WTC11 (cell line): ENCODE measurements around the gene TMTC3. TPM values are rescaled to one million over a fixed set of nuclear protein-coding genes. Genes with fewer than 3 reads are reported as not detected.

Experiments
- ATAC-seq: fragments of 200-7000 bp; cut with Tn5 transposase; 2 replicates; pipeline ENCODE4 v1.10.0; 2021; ENCODE audit warnings: mild to moderate bottlenecking, moderate library complexity
- CTCF ChIA-PET: fragments of 300-600 bp; sonication (Branson Sonifier 250); formaldehyde crosslinking; loops from one replicate; lab custom pipeline; 2021; ENCODE audit warnings: antibody characterized with exemption; lab: Charles Lee
- POLR2A ChIA-PET: fragments of 350-600 bp; sonication (Branson Sonifier 250); formaldehyde crosslinking; loops from one replicate; lab custom pipeline; 2021; ENCODE audit warnings: antibody characterized with exemption; lab: Charles Lee
- DNase-seq: peaks from one replicate; pipeline ENCODE4 v3.0.0; 2021; ENCODE audit warnings: low spot score
- H3K27ac Mint-ChIP-seq: 2 replicates; pipeline ENCODE4 v1.8.0; 2021; ENCODE audit warnings: mixed read lengths
- H3K27me3 Mint-ChIP-seq: 2 replicates; pipeline ENCODE4 v1.8.0; 2021; ENCODE audit warnings: low read depth, mild to moderate bottlenecking, moderate library complexity, mixed read lengths
- H3K36me3 Mint-ChIP-seq: 2 replicates; pipeline ENCODE4 v1.8.0; 2021; ENCODE audit warnings: mixed read lengths
- H3K4me1 Mint-ChIP-seq: 2 replicates; pipeline ENCODE4 v1.8.0; 2022; ENCODE audit warnings: mixed read lengths
- H3K4me3 Mint-ChIP-seq: 2 replicates; pipeline ENCODE4 v1.8.0; 2021; ENCODE audit warnings: mild to moderate bottlenecking, moderate library complexity, mixed read lengths
- H3K9me3 Mint-ChIP-seq: 2 replicates; pipeline ENCODE4 v1.8.0; 2021; ENCODE audit warnings: mixed read lengths
- AFF4 ChIP-seq: sonication (generic); formaldehyde crosslinking; IDR thresholded peaks from 2 replicates; pipeline ENCODE4 v1.8.1; 2023; ENCODE audit warnings: mild to moderate bottlenecking, missing genetic modification reagents, borderline replicate concordance
- AR ChIP-seq: fragments of 250-450 bp; sonication (Bioruptor Pico); IDR thresholded peaks from 2 replicates; pipeline ENCODE4 v1.9.0; 2021; ENCODE audit warnings: mild to moderate bottlenecking
- E2F4 ChIP-seq: sonication (generic); formaldehyde crosslinking; IDR thresholded peaks from 2 replicates; pipeline ENCODE4 v1.8.1; 2022; ENCODE audit warnings: low read depth, mild to moderate bottlenecking, moderate library complexity, missing genetic modification reagents, borderline replicate concordance
- E2F5 ChIP-seq: sonication (generic); formaldehyde crosslinking; IDR thresholded peaks from 2 replicates; pipeline ENCODE4 v1.8.1; 2022; ENCODE audit warnings: mild to moderate bottlenecking, moderate library complexity, missing genetic modification reagents
- EMX1 ChIP-seq: fragments of 250-450 bp; sonication (Bioruptor Pico); IDR thresholded peaks from 2 replicates; pipeline ENCODE4 v1.8.0; 2021; ENCODE audit warnings: mild to moderate bottlenecking
- FOXJ3 ChIP-seq: sonication (generic); formaldehyde crosslinking; IDR thresholded peaks from 2 replicates; pipeline ENCODE4 v1.9.0; 2021; ENCODE audit warnings: missing genetic modification reagents, mild to moderate bottlenecking, borderline replicate concordance
- GRHL2 ChIP-seq: fragments of 250-450 bp; sonication (Bioruptor Pico); IDR thresholded peaks from 2 replicates; pipeline ENCODE4 v1.8.0; 2022; ENCODE audit warnings: mild to moderate bottlenecking, moderate library complexity; ENCODE audit not compliant: insufficient replicate concordance, severe bottlenecking
- KAT7 ChIP-seq: sonication (generic); formaldehyde crosslinking; IDR thresholded peaks from 2 replicates; pipeline ENCODE4 v1.8.1; 2023; ENCODE audit warnings: missing genetic modification reagents, mild to moderate bottlenecking, borderline replicate concordance
- MLX ChIP-seq: sonication (generic); formaldehyde crosslinking; IDR thresholded peaks from 2 replicates; pipeline ENCODE4 v1.8.1; 2023; ENCODE audit warnings: mild to moderate bottlenecking, missing genetic modification reagents, moderate library complexity
- MYBL2 ChIP-seq: sonication (generic); formaldehyde crosslinking; IDR thresholded peaks from 2 replicates; pipeline ENCODE4 v1.8.1; 2023; ENCODE audit warnings: mild to moderate bottlenecking, moderate library complexity, missing genetic modification reagents
- NR1H2 ChIP-seq: sonication (generic); formaldehyde crosslinking; IDR thresholded peaks from 2 replicates; pipeline ENCODE4 v1.9.0; 2021; ENCODE audit warnings: mild to moderate bottlenecking, moderate library complexity, missing genetic modification reagents
- PRRX2 ChIP-seq: fragments of 250-450 bp; sonication (Bioruptor Pico); IDR thresholded peaks from 2 replicates; pipeline ENCODE4 v1.8.0; 2021; ENCODE audit warnings: mild to moderate bottlenecking
- SMAD4 ChIP-seq: sonication (generic); formaldehyde crosslinking; IDR thresholded peaks from 2 replicates; pipeline ENCODE4 v1.8.0; 2022; ENCODE audit warnings: mild to moderate bottlenecking, missing genetic modification reagents
- TCF7 ChIP-seq: sonication (generic); formaldehyde crosslinking; IDR thresholded peaks from 2 replicates; pipeline ENCODE4 v1.8.0; 2022; ENCODE audit warnings: mild to moderate bottlenecking, low read depth, missing genetic modification reagents, moderate library complexity
- USF2 ChIP-seq: sonication (generic); formaldehyde crosslinking; IDR thresholded peaks from 2 replicates; pipeline ENCODE4 v1.8.1; 2023; ENCODE audit warnings: mild to moderate bottlenecking, missing genetic modification reagents, moderate library complexity
- ZNF138 ChIP-seq: sonication (generic); formaldehyde crosslinking; conservative IDR thresholded peaks from 2 replicates; pipeline ENCODE4 v1.8.1; 2022; ENCODE audit warnings: mild to moderate bottlenecking, moderate library complexity, missing genetic modification reagents
- ZNF317 ChIP-seq: sonication (generic); formaldehyde crosslinking; IDR thresholded peaks from 2 replicates; pipeline ENCODE4 v1.8.1; 2023; ENCODE audit warnings: low read depth, mild to moderate bottlenecking, moderate library complexity, missing genetic modification reagents, borderline replicate concordance
- ZNF416 ChIP-seq: fragments of 250-450 bp; sonication (Bioruptor Pico); IDR thresholded peaks from 2 replicates; pipeline ENCODE4 v1.9.0; 2021; ENCODE audit warnings: mild to moderate bottlenecking, inconsistent platforms
- ZSCAN18 ChIP-seq: fragments of 250-450 bp; sonication (Bioruptor Pico); IDR thresholded peaks from 2 replicates; pipeline ENCODE4 v2.1.2; 2022; ENCODE audit warnings: mild to moderate bottlenecking, moderate library complexity
- total RNA-seq: library from RNA; stranded (reverse); gene quantifications from 3 replicates; pipeline ENCODE4 v1.2.3, GENCODE V29; 2021

The TMTC3 gene
- total RNA-seq, 1 experiment from 2014 or later: 38.8 TPM

GRCh38 chr12:88218293-88218692, 76.2 kb downstream of the TMTC3 start:
- POLR2A ChIA-PET: no interaction called here
- Mint-ChIP-seq H3K9me3 (peaks cover 67% of the 10 kb centered on the region), H3K36me3 (peaks cover 26% of the 10 kb centered on the region), H3K27ac (no peak overlapping the region), H3K4me1 (no peaks in the 10 kb centered on the region), H3K4me3 (no peak overlapping the region), H3K27me3 (no peaks in the 10 kb centered on the region; the same call in none of the 2 replicates)
- TF ChIP-seq FOXJ3 (no peak), GRHL2 (no peak), TCF7 (no peak), E2F4 (no peak), MLX (no peak), ZNF138 (CRISPR knock-in tag) (no peak), ZSCAN18 (no peak), ZNF317 (CRISPR knock-in tag) (no peak), AFF4 (CRISPR knock-in tag) (no peak), EMX1 (CRISPR knock-in tag) (no peak), MYBL2 (CRISPR knock-in tag) (no peak), SMAD4 (CRISPR knock-in tag) (no peak), AR (CRISPR knock-in tag) (no peak), E2F5 (CRISPR knock-in tag) (no peak), ZNF416 (CRISPR knock-in tag) (no peak), PRRX2 (CRISPR knock-in tag) (no peak), NR1H2 (CRISPR knock-in tag) (no peak), KAT7 (CRISPR knock-in tag) (no peak), USF2 (CRISPR knock-in tag) (no peak)
- DNase-seq (no peak), ATAC-seq (no peak)
- CTCF ChIA-PET: no interaction called here
